Left colon (tissue), 2 donors: ENCODE results near the gene ADRA2B. TPM values are rescaled to one million over a fixed set of nuclear protein-coding genes. Genes with fewer than 3 reads are reported as not detected.
A peak's percentile ranks its signal among the peaks of the same experiment; 100 is the strongest.
"Not testable (repeated sequence)": the region's sequence is repeated elsewhere in the genome, so short reads cannot be mapped to it uniquely, and the experiment has no call there.

Experiments
- ATAC-seq: fragments of 200-7000 bp; cut with Tn5 transposase; one replicate; pipeline ENCODE4 v1.9.1; 2020; ENCODE audit warnings: mild to moderate bottlenecking, moderate library complexity
- DNase-seq, 2 donors: peaks; one replicate each; pipeline ENCODE4 v3.0.0-alpha.2; 2020
- intact Hi-C, 2 donors: fragments of 100-400 bp; cut with DNase I in 1 of 2; cut with micrococcal nuclease in 1 of 2; formaldehyde crosslinking; loops; one replicate each; pipeline versions ENCODE4 v1.11.2 to v1.14.0; 2022; cut with DNase I, micrococcal nuclease
- total RNA-seq, 2 donors: library from RNA; stranded (reverse); fragmentation: NEBNext Ultra II Directional; extraction: Animal tissue kit (Norgen Biotek cat#: 25700); gene quantifications; one replicate each; pipeline ENCODE4 v1.2.1, GENCODE V29; 2021
- donor health status: DM: no; HTN: no; CAD: no.
- donor health status: DM: yes; HTN: yes; CAD: no.

ADRA2B gene
- total RNA-seq, 2 donors from 2014 or later = 0.12 to 0.84 TPM

DNA sequence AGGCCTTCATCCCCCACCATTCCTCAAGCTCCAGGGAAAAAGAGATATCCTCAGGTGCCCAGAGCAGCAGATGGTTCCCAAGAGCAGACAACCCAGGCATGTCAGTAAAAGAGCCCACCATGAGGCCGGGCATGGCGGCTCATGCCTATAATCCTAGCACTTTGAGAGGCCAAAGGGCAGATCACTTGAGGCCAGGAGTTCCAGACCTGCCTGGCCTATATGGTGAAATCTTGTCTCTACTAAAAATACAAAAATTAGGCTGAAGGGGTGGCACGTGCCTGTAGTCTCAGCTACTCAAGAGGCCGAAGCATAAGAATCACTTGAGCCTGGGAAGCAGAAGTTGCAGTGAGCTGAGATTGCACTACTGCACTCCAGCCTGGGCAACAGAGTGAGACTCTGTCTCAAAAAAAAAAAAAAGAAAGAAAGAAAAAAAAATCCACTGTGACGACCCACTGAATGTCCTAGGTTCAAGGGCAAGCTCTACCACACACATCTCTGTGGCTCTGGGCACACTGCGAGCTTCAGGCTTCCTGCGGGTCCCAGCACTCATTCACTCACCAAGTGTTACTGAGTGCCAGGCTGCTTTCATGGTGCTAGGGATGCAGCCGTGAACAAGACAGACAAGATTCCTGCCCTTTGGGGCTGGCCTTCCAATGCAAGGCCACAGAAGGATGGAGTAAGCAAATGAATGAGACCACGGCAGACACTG, 35.4 kb upstream of the ADRA2B start:
- DNase-seq (peak; percentile 2 to 3), ATAC-seq (no peak)
- intact Hi-C loops = no loop called here

GRCh38 chr2:96150791-96151594, 34.6 kb upstream of the ADRA2B start:
- peak in 1 of 2 donors; percentile 1 for DNase-seq
- ATAC-seq = no peak
- intact Hi-C loops = no loop called here

- DNase-seq (no peak), ATAC-seq (no peak)
- intact Hi-C loops = no loop called here
These were observed 33.8 kb upstream of the ADRA2B start for GRCh38 chr2:96150007-96150640.

GRCh38 chr2:96148410-96149217, 32.2 kb upstream of the ADRA2B start:
- ATAC-seq (peak; percentile 61), DNase-seq (peak; percentile 83 to 84)
- intact Hi-C loops = no loop called here

GRCh38 chr2:96147593-96148201, 31.3 kb upstream of the ADRA2B start:
- peak in 1 of 2 donors; percentile 24 for DNase-seq
- no peak for ATAC-seq
- intact Hi-C loops = no loop called here

GRCh38 chr2:96146881-96147592, 30.7 kb upstream of the ADRA2B start:
- intact Hi-C loops = no loop called here
- ATAC-seq (no peak), DNase-seq (peak in 1 of 2 donors; percentile 17)

- ATAC-seq = no peak
- intact Hi-C loops = no loop called here
- DNase-seq = peak; percentile 58 to 65
These were observed 29.9 kb upstream of the ADRA2B start for GRCh38 chr2:96146153-96146880.

DNA sequence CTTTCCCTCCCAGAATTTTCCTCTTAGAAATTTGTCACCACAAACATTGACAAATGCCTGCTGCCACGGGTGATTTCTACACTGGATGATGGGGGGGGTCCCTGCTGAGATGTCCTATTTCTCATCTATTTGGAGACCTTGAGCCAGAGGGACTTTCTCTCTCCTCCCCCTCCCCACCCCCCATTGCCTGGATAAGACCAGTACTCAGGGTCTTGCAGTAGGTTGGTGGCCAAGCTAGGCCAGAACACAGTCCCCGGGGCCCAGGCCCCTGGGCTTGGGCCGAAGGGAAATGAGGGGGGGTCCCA, 29.4 kb upstream of the ADRA2B start:
- DNase-seq = peak in 1 of 2 donors; percentile 32
- ATAC-seq = no peak
- intact Hi-C loops = no loop called here

DNA sequence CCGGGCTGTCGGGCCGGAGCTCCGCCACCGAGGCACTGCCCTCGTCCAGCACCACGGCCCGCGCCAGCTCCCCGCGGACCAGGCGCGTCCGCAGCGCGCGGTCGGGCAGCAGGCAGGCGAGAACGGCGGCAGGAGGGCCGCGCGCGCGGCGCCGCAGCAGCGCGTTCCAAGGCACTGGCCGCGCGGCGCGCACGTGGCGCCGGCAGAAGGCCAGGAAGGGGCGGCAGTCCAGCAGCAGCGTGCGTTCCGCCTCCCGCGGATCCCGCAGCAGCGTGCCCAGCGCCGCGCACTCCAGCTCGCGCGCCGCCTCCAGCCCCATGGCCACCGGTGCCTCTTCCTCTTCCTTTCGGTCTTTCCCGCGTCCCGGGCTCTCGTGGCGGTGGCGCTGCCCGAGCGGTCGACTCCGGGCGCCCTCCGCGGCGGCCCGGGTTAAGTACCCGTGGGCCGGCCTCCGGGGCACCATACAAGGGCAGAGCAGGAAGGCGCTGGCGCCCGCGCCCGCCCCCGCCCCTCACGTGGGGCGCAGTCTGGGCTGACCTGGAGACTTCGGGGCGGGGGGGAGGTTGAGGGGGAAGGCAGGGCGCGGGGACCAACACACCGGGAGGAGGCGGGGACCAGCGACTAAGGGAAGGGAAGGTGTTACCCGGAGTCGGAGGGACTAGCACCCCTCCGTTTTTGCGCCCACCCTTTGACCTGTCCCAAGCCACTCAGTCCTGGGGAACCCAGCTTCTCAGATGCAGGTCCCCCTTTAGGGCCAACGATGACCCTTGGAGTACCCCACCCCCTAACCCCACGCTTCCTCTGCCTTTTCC, 28.9 kb upstream of the ADRA2B start, which contains the start of gene DUSP2:
Gene DUSP2, minus strand, starts transcription at position 405 of the 812 bp plus-strand sequence. Its CDS starts 86 bp downstream, at position 319.
- intact Hi-C loops = no loop called here

GRCh38 chr2:96144481-96145035, 28.2 kb upstream of the ADRA2B start:
- ATAC-seq (peak; percentile 44), DNase-seq (peak; percentile 34 to 69)
- intact Hi-C loops = no loop called here

More for the DNA sequence above, 28.9 kb upstream of the ADRA2B start, which contains the start of gene DUSP2:
- peak; percentile 82 to 84 for DNase-seq
- ATAC-seq = peak; percentile 74

DNA sequence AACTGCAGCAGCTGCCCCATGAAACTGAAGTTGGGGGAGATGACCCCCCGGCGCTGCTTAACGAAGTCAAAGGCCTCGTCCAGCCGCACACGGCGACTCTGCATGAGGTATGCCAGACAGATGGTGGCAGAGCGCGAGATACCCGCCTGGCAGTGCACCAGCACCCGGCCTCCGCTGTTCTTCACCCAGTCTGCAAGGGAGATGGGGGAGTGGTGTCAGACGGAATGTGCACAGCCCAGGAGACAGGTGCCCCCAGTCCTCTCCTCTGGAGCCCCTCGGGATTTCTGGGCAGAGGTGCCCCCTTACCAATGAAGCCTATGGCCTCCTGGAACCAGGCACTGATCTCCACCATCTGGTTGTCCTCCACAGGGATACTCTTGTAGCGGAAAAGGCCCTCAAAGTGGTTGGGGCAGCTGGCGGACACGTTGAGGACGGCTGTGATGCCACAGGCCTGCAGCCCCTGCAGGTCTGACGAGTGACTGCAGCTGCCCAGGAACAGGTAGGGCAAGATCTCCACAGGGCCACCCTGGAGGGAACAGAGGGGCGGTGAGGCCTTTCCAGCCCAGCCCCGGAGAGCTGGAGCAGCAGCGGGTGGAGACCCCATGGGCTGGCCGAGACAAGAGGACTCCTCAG, 27.6 kb upstream of the ADRA2B start:
- DNase-seq (no peak), ATAC-seq (peak; percentile 26)
- intact Hi-C loops = no loop called here

GRCh38 chr2:96143231-96143847, 27.0 kb upstream of the ADRA2B start:
- intact Hi-C loops = no loop called here
- DNase-seq = no peak
- ATAC-seq = no peak

DNA sequence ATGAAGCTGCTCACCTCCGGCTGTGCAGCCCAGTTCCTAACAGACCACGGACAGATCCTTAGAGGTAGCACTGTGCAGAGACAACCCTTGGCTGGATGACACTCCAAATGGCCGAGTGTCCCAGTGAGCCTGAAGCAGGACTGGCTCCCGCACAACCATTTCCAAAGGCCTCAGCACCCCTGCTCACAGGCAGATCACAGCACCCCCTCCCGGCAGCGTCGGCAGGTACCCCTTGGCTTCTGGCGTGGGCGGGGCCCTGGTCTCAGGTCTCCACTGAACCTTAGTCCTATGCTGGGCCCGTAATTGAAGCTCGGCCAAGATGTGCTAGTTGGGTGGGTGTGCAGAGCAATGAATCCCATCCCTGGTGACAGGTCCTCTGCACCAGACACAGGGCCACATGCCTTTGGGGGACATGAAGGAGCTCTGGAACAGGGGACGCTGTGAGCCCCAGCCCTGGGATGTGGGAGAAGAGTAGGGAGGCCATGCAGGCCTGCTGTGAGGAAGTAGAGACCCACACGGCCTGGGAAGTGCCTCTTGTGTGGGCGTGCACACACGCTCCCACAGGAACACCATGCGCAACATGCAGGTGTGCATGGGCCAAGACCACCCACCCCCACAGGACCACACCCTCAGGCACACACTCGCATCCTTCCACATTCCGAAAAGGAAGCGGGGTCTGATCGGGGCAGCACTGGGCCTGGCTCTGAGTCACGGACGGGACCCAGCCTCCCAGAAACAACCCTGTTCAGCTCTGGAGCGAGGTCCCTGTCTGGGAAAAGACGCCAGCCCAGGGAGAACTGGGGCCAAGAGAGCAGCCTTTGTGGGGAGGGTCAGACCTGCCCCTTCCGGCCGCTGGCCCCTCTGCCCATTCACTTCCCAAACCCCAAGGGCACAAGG, 26.1 kb upstream of the ADRA2B start:
- ATAC-seq (no peak), DNase-seq (no peak)
- intact Hi-C loops = no loop called here

DNA sequence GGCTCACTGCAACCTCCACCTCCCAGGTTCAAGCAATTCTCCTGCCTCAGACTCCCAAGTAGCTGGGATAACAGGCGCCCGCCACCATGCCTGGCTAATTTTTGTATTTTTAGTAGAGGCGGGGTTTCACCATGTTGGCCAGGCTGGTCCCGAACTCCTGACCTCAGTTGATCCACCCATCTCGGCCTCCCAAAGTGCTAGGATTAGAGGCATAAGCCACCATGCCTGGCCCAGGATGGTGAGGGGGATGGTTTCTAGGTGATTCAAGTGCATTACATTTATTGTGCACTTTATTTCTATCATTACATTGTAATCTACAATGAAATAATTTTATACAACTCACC, 25.2 kb upstream of the ADRA2B start:
- ATAC-seq, DNase-seq, intact Hi-C loops: not testable (repeated sequence)
